PFSK-1 (cell line): ENCODE measurements around the gene NOXA1.

Source experiments
- POLR2AphosphoS5 ChIP-seq: IDR thresholded peaks from 2 replicates; pipeline ENCODE4 v1.6.1; 2012; ENCODE audit warnings: low read depth, mild to moderate bottlenecking, control low read depth, low read length, moderate library complexity
- SIN3A ChIP-seq: IDR thresholded peaks from 2 replicates; pipeline ENCODE4 v1.6.1; 2012; ENCODE audit warnings: mild to moderate bottlenecking, low read length, moderate library complexity, borderline replicate concordance; ENCODE audit not compliant: insufficient read depth
- TAF1 ChIP-seq: IDR thresholded peaks from 2 replicates; pipeline ENCODE4 v1.6.1; 2012; ENCODE audit warnings: low read length, control low read depth, borderline replicate concordance; ENCODE audit not compliant: insufficient read depth
- TF ChIP-seq, protein P1 (sequence below), 2 experiments: IDR thresholded peaks; 2 replicates each; pipeline versions ENCODE4 v1.6.1 to v1.8.0; 2011 to 2012; ENCODE audit warnings: low read depth in 2 of 2, low read length in 2 of 2, control low read depth in 1 of 2, inconsistent platforms in 1 of 2, mild to moderate bottlenecking in 1 of 2, moderate library complexity in 1 of 2; ENCODE audit not compliant: insufficient read depth in 1 of 2

GRCh38 chr9:137456061-137456863 is 33.1 kb downstream of the NOXA1 start:
- TF ChIP-seq, protein P1, sequence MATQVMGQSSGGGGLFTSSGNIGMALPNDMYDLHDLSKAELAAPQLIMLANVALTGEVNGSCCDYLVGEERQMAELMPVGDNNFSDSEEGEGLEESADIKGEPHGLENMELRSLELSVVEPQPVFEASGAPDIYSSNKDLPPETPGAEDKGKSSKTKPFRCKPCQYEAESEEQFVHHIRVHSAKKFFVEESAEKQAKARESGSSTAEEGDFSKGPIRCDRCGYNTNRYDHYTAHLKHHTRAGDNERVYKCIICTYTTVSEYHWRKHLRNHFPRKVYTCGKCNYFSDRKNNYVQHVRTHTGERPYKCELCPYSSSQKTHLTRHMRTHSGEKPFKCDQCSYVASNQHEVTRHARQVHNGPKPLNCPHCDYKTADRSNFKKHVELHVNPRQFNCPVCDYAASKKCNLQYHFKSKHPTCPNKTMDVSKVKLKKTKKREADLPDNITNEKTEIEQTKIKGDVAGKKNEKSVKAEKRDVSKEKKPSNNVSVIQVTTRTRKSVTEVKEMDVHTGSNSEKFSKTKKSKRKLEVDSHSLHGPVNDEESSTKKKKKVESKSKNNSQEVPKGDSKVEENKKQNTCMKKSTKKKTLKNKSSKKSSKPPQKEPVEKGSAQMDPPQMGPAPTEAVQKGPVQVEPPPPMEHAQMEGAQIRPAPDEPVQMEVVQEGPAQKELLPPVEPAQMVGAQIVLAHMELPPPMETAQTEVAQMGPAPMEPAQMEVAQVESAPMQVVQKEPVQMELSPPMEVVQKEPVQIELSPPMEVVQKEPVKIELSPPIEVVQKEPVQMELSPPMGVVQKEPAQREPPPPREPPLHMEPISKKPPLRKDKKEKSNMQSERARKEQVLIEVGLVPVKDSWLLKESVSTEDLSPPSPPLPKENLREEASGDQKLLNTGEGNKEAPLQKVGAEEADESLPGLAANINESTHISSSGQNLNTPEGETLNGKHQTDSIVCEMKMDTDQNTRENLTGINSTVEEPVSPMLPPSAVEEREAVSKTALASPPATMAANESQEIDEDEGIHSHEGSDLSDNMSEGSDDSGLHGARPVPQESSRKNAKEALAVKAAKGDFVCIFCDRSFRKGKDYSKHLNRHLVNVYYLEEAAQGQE (IDR thresholded peaks at IDR 0.05; ENCODE audit: insufficient read depth in 1 of 2, low read depth in 2 of 2, low read length in 2 of 2) = no peak
- TF ChIP-seq POLR2AphosphoS5 (no peak), TAF1 (no peak), SIN3A (no peak)
